HG03469 (cell line): ENCODE measurements around the gene ADAMTS7.
"Not testable (repeated sequence)": the region's sequence is repeated elsewhere in the genome, so short reads cannot be mapped to it uniquely, and the experiment has no call there.

Experiments
- ATAC-seq: cut with Tn5 transposase; IDR thresholded peaks from one replicate; pipeline ENCODE4 v1.9.1; 2021; ENCODE audit warnings: mild to moderate bottlenecking, moderate library complexity, moderate number of reproducible peaks; ENCODE audit not compliant: unreplicated experiment

ADAMTS7 gene

GRCh38 chr15:78781381-78781780, 29.9 kb downstream of the ADAMTS7 start:
- ATAC-seq, result not testable (repeated sequence)

- not testable (repeated sequence) for ATAC-seq
Observed at GRCh38 chr15:78779975-78780374, 31.3 kb downstream of the ADAMTS7 start.

GRCh38 chr15:78779176-78779785, 32.0 kb downstream of the ADAMTS7 start:
- not testable (repeated sequence) for ATAC-seq

GRCh38 chr15:78778422-78778821, 32.8 kb downstream of the ADAMTS7 start:
- no peak for ATAC-seq

- not testable (repeated sequence) for ATAC-seq
Observed at GRCh38 chr15:78777953-78778345, 33.3 kb downstream of the ADAMTS7 start.

GRCh38 chr15:78777290-78777952, 33.8 kb downstream of the ADAMTS7 start:
- ATAC-seq, result not testable (repeated sequence)

- not testable (repeated sequence) for ATAC-seq
Observed at GRCh38 chr15:78776046-78776925, 35.0 kb downstream of the ADAMTS7 start.

- no peak for ATAC-seq
Observed at GRCh38 chr15:78775472-78775871, 35.8 kb downstream of the ADAMTS7 start.

- not testable (repeated sequence) for ATAC-seq
Observed at GRCh38 chr15:78774451-78774990, 36.7 kb downstream of the ADAMTS7 start.

GRCh38 chr15:78773765-78774450, 37.4 kb downstream of the ADAMTS7 start:
- ATAC-seq, result not testable (repeated sequence)

- ATAC-seq, result no peak
Observed at GRCh38 chr15:78772738-78773137, 38.5 kb downstream of the ADAMTS7 start.

GRCh38 chr15:78771436-78772000, 39.7 kb downstream of the ADAMTS7 start:
- not testable (repeated sequence) for ATAC-seq

- not testable (repeated sequence) for ATAC-seq
Observed at GRCh38 chr15:78771020-78771419, 40.2 kb downstream of the ADAMTS7 start.

GRCh38 chr15:78769473-78770225, 41.6 kb downstream of the ADAMTS7 start:
- not testable (repeated sequence) for ATAC-seq

- ATAC-seq, result no peak
Observed at GRCh38 chr15:78768531-78769408, 42.5 kb downstream of the ADAMTS7 start.

GRCh38 chr15:78768096-78768495, 43.2 kb downstream of the ADAMTS7 start:
- ATAC-seq, result no peak

GRCh38 chr15:78767331-78767951, 43.8 kb downstream of the ADAMTS7 start:
- ATAC-seq, result no peak

- not testable (repeated sequence) for ATAC-seq
Observed at GRCh38 chr15:78766641-78767071, 44.6 kb downstream of the ADAMTS7 start.
